ENCODE data around the gene SSTR3. TPM values are rescaled to one million over a fixed set of nuclear protein-coding genes. Genes with fewer than 3 reads are reported as not detected.

The SSTR3 gene
- total RNA-seq, 1 experiment from 2014 or later, result 0.22 TPM

- ATAC-seq (no peak), DNase-seq (ENCODE audit: low spot score) (no peak)
- POLR2A ChIA-PET, result no interaction called here
- H3K9me3 Mint-ChIP-seq, result no peaks in the 10 kb centered on the region
- H3K36me3 Mint-ChIP-seq, result no peaks in the 10 kb centered on the region
- H3K4me3 Mint-ChIP-seq, result no peak overlapping the region
- H3K27ac Mint-ChIP-seq, result no peak overlapping the region
- H3K4me1 Mint-ChIP-seq, result peaks cover 25% of the 10 kb centered on the region
- TF ChIP-seq RORB (CRISPR knock-in tag; IDR thresholded peaks at IDR 0.05) (no peak), GRHL2 (CRISPR knock-in tag; IDR thresholded peaks at IDR 0.05; ENCODE audit: insufficient replicate concordance, severe bottlenecking) (no peak), RELA (CRISPR knock-in tag; IDR thresholded peaks at IDR 0.05; ENCODE audit: borderline replicate concordance) (no peak), ZNF317 (CRISPR knock-in tag; IDR thresholded peaks at IDR 0.05; ENCODE audit: borderline replicate concordance, low read depth) (no peak), ZMAT4 (CRISPR knock-in tag; IDR thresholded peaks at IDR 0.05) (no peak), SOX15 (CRISPR knock-in tag; IDR thresholded peaks at IDR 0.05) (no peak), ZBTB21 (CRISPR knock-in tag; IDR thresholded peaks at IDR 0.05; ENCODE audit: borderline replicate concordance) (no peak), ZNF512 (CRISPR knock-in tag; IDR thresholded peaks at IDR 0.05; ENCODE audit: borderline replicate concordance) (no peak), ATF2 (CRISPR knock-in tag; IDR thresholded peaks at IDR 0.05; ENCODE audit: borderline replicate concordance, low read depth) (no peak), IRF2 (CRISPR knock-in tag; IDR thresholded peaks at IDR 0.05; ENCODE audit: borderline replicate concordance, low read depth) (no peak), NFE2L1 (CRISPR knock-in tag; IDR thresholded peaks at IDR 0.05) (no peak), ETV6 (CRISPR knock-in tag; IDR thresholded peaks at IDR 0.05) (no peak), ZNF232 (CRISPR knock-in tag; IDR thresholded peaks at IDR 0.05) (no peak), PREB (CRISPR knock-in tag; IDR thresholded peaks at IDR 0.05; ENCODE audit: borderline replicate concordance) (no peak), FOXP1 (CRISPR knock-in tag; IDR thresholded peaks at IDR 0.05; ENCODE audit: borderline replicate concordance) (no peak)
- peaks cover 20% of the 10 kb centered on the region for H3K27me3 Mint-ChIP-seq (ENCODE audit: low read depth)
- CTCF ChIA-PET, result interaction anchor here (0.5 kb wide), 2 partner anchors 81 to 216 kb away, joined by 3 read pairs; no protein-coding TSS in a partner anchor
Measured at GRCh38 chr22:37256075-37256726, 43.9 kb upstream of the SSTR3 start.

GRCh38 chr22:37255558-37256006 is 43.3 kb upstream of the SSTR3 start:
- H3K27ac Mint-ChIP-seq, result no peak overlapping the region
- POLR2A ChIA-PET, result no interaction called here
- H3K4me3 Mint-ChIP-seq, result no peak overlapping the region
- peaks cover 13% of the 10 kb centered on the region for H3K27me3 Mint-ChIP-seq (ENCODE audit: low read depth)
- H3K4me1 Mint-ChIP-seq, result peaks cover 23% of the 10 kb centered on the region
- no peak for ATAC-seq
- CTCF ChIA-PET, result interaction anchor here (0.5 kb wide), 1 partner anchor 216 kb away, joined by 3 read pairs; no protein-coding TSS in a partner anchor
- H3K9me3 Mint-ChIP-seq, result no peaks in the 10 kb centered on the region
- DNase-seq (ENCODE audit: low spot score), result no peak
- no peaks in the 10 kb centered on the region for H3K36me3 Mint-ChIP-seq
- TF ChIP-seq SP1 (CRISPR knock-in tag; conservative IDR thresholded peaks at IDR 0.05), result no peak
- TF ChIP-seq ZNF512 (CRISPR knock-in tag; IDR thresholded peaks at IDR 0.05; ENCODE audit: borderline replicate concordance), result peak; percentile 81; the same call in 1 of the 2 replicates

Measured in WTC11 (cell line).